GM19351 (cell line): ENCODE data around the gene ZNF423.

Source experiments
- ATAC-seq: cut with Tn5 transposase; IDR thresholded peaks from one replicate; pipeline ENCODE4 v1.9.1; 2021; ENCODE audit warnings: mild to moderate bottlenecking, moderate library complexity; ENCODE audit not compliant: unreplicated experiment

ZNF423 gene

DNA sequence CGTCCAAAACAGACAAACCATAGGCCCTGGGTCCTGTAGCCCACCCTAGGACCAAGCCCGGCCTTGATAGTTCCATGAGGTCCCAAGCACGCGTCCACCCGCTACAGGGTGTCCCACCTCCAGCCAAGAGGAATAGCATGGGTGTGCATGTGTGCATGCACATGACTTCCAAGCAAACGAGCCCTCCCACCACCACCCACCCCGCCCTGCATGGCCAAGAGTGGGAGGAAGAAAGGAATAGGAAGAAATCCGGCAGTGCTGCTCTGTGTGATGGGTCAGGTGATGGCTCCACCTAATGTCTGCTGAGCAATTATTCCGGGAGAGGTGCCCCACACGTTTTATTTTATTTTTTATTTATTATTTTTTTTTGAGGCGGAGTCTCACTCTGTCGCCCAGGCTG is 184.6 kb downstream of the ZNF423 start:
- ATAC-seq = no peak

DNA sequence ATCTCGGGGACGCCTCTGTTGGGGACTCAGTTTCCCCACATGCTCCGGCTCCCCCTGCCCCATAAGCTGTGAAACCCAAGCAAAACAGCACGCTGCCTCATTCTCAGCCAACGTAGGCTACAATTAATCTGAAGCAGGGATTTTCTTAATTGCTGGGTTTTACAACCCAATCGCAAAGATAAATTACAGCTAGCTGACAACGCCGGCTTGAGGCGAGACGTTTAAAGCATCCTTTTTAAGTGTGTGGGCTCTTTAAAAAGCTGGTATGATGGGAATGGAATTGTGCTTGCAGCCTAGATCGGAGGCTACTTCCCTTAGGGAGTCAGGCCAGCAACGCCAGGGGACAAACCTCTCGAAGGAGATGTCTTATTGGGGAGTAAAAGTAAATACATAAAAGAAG is 185.3 kb downstream of the ZNF423 start:
- ATAC-seq = no peak

DNA sequence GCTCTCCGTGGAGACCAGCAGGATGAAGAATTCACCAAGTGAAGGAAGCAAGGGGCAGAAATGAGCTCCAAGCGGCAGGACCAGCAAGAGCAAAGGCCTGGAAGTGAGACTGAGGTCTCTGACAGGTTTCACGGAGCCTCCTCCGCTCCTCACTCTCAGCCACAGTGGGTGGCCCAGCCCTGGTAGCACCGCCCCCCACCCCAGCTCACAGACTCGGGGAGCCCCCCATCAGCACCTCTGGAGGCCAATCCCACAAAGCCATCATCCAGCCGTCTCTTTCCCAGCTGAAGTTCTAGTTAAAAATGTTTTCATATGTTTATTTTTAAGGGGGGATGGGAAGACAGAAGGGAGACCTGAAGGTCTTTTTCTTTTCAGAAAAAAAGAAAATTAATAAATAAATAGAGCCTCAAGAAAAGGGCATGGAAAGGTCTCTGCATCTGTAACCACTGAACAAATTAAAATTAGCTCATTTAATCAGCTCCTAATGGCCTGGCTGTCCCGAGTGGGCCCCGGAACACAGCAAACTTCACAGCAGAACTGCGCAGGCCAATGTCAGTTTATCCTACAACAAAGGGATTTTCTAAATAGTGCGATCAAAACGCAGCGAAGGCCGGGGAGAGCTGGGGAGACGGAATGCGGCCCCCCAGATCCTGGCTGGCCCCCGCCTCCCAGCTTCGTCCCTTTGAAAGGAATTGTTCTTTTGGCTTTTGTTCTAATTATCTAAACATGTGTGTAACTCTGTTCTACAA is 190.3 kb downstream of the ZNF423 start:
- no peak for ATAC-seq

DNA sequence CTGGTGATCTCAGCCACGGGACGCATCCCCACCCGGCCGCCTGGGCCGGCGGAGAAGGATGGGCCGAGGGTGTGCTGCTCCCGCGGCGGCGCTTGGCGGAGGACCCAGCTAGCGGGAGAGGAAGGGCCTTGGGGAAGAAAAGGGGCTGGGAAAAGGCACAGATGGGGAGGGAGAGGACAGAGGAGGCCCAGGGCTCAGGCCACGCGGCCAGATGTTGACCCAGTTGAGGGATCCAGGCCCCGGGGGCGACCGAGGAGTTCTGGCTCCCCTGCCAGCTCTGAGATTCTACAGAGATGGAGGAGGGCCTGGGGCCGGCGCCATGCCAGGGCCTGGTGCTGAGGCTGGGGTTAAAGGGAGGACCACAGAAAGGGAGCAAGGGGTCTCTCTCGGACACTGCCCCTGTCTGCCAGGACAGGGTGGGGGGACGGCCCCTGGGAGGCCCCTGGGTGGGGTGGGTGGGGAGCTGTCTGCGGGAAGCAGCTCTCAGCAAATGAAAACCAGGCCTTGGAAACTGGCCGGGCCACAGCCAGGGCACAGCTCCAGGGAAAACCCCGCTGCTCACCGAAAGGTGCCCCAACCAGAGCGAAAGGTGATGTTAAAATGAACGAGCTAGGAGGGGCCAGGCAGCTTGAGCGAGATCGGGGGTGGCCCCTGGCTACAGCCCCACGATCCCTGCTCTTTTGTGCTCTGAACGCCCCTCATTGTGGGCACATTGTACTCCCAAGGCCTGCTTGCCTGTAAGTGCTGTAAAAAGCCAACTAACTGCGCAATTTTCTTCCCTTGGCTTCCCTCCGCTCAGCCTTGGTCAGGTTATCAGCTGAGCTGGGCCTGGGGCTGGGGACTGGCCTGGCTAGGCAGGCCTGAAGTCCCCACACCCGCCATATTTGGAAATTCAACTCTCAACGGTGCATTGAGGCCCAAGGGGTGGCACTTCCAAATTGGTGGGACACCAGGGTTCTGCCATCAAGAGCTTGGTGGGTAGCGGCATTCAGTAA is 191.4 kb downstream of the ZNF423 start:
- no peak for ATAC-seq

DNA sequence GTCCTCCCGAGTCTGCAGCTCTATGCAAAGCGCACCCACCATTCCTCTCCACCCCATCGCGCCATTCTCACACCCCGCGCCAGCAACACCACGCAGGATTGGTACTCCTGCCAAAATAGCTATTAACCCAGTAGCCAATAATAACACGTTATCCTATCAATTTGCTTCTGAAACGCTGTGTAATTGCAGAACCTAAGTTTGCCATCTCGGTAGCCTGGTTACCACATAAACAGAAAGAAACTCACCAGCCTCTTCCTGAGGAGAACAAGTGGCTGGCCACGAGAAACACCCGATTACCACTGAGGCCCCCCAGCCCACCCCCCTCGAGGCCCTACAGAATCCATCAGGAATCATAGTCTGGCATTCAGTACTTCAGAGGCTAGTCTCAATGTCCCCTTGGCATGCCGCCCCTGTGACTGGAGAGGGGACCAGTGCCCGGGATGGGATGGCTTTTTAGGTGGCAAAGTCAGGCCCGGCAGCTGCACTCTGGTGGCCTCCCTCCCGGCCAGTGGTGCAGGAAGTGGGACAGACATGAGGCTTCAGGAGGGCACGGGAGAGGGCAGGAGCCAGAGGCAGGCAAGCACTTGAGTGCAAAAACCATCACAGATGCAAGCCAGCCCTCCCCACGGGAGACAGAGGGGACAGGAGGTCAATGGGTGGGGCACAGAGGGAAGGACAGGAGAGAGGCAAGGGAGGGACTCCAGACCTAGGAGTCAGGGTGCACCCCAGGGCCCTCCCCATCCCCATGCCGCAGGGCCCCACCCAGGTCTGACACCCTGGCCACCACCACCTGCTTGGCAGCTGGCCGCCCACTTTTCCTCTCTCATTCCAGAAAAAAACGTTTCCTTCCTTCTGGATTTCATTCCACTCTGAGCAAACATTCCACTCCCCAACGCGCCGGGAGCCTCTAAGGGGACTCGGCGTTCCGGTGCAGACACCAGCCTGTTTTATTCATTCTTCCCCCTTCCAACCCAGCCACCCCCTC is 192.5 kb downstream of the ZNF423 start:
- no peak for ATAC-seq

DNA sequence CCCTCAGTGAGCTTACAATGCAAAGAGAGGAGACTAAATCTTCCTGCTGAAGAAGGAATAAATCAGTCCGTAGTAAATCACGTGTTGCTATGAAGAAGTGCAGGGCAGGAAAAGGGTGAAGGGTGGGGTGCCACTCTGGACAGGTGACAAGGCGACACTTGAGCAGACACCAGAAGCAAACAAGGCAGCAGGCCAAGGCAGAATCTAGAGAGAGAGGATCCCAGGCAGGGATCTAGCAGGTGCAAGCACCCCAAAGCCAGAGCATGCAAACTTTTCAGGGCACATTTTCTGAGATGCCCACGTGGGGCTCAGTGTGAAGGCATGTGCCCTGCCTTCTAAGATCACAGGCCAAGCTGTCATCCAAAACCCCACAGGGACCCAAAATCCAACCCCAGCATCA is 193.3 kb downstream of the ZNF423 start:
- ATAC-seq = no peak

DNA sequence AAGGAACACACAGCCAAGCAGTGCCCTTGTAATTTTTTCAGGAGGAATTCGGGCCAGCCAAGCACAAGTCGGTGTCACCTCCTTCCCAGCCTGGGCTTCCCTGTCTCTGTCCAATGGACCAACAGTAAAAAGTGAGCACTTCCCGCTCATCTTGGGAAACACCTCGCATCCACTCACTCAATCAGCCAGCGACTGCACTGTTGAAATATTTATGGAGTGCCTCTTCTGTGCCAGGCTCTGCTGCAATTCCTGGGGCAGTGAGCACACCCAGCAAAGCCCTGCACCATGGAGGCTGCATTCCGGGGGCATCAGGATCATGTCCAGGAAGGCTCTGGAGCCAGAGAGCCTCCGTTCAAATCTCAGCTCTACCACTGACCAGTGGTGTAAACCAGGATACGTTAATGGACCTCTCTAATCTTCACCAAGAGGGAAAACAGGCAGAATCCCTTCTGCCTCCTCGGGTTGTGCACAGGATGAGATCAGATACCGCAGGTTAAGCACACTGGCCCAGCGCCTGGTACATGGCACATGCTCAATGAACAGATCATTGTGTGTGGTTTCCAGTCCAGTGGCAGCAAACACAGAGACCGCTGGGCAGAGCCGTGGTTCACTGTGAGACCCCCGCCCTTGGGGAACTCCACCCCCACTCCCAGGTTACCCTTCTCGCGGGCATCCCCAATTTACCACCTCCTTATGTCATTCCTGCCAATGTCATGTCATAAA is 194.3 kb downstream of the ZNF423 start:
- no peak for ATAC-seq

DNA sequence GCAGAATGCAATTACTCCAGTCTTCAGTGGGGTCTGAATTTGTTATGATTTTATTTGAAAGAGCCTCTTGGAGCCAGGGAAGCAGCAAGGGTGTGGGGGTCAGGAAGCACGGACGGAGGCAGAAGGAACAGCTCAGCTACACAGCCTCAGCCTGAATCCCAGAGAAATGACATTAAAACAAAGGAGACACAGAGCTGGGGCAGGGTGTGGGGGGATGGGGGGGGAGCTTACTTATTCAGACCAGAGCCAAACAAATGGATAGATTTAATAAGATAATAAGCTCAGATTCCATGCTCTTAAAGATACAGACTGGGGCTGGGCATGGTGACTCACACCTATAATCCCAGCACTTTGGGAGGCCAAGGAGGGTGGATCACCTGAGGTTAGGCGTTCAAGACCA is 195.3 kb downstream of the ZNF423 start:
- no peak for ATAC-seq

DNA sequence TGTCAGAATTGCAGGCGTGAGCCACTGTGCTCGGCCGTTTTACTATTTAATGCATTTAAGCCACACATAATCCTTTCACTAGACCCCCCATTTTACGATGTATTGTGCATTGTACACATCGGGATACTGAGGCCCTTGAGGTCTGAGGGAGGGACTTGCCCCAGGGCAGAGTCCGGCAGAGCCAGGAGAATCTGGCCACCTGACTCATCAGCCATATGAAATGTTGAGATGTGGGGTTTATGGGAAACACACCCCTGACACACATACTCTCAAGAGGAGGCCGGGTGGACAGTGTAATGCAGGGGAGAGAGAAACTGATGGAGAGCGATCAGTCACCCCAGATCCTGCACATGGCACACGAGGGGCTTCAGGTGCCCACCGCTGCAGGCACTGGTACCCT is 196.6 kb downstream of the ZNF423 start:
- no peak for ATAC-seq

DNA sequence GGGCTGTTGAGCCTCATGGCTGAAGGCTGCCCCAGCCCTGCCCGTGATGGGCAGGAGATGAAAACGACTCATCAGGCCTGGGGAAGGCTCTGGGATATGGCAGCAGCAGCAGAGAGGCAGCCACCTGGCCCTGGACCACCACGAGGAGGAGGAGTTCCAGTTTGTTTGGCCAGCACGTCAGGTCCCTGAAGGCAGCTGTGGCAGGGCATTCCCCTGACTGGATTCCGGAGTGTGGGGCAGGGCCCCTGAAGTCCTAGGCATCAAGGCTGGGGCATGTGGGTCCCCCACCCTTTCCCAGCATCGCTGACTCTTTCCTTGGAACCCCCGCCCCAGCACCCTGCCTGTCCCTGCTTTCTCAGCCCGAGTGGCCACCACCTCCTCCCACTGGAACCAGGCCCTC is 197.4 kb downstream of the ZNF423 start:
- ATAC-seq = no peak

DNA sequence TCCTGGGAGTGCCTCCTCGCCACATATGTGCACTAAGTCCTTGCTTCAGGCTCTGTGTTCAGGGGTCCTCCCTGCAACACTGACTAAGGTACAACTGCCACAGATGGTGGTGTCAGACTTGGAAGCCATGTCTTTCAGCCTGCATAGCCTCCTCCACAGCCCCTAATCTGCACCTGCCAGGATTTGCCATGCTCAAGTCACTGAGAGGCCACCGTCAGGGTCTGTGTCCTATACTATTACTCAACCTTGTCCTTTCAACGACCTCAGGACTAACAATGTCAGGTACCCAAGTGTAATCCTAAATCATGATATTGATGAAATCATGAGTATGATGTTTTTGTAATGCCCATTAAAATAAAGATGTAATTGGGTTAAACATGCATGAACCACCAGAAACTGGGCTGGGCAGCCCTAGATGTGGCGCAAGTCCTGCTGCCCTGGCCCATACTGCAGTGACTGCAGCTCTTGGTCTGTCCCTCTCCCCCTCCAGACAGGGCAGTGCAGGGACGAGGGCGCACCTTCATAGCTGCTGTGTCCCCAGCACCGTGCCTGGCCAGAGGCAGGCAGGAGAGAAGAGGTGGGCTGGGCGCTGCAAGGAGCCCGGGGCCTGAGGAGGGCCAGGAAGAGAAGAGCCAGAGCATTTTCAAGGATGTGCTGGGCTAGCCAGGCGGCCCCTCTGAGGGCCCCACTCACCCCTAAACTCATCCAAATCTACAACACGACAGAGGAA is 198.0 kb downstream of the ZNF423 start:
- ATAC-seq = no peak

DNA sequence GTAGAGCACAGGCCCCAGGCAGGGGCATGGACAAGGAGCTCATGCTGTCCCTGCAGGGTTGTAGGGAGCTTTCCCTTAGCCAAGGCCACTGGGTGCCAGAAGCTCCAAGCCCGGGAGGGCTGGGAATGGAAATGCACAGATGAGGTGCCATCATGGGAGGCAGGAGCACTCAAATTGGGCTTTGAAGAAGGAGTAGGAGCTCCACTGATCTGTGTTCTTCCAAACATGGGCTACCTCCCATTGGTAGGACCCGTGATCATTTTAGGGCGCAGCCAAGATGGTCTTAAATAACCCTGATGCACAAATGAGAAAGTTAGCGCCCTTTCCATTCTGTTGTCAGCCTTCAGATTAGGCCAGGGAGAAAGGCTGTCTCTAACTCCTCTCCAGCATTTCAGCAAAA is 201.5 kb downstream of the ZNF423 start:
- ATAC-seq = no peak

DNA sequence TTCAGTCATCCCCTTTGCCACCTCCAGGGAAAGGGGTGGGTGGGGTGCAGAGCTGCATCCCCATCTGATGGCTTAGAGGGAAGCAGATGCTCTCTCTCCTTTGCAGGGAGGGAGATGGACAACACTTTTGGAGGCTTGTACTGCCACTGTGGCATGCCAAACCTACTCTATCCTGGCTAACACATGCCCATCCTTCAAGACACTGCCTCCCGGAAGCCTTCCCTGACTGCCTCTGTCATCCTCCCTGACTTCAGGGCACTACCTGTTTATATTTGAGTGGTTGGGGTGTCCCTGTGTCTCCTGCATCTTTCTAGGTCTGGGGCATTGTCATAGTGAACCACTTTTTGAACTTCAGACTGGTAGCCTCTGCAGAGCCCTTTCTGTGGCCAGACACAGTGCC is 202.3 kb downstream of the ZNF423 start:
- ATAC-seq = no peak

DNA sequence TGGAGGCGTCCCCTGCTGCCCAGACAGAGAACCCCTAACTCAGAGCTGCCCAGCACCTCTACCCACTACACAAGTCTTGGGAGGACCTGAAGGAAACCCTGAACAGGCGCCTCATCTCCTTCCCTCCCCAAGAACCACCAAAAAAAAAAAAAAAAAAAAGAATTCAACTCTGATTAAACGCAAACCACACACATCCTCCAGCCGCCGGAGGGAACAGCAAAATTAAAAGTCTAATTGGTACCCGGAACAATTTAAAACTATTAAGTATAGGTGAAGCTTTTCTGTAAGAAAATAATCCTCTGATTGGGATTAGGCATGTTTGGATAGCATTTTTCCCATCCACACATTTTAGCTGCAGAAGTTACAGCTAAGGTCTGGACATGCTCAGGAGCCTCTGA is 202.7 kb downstream of the ZNF423 start:
- ATAC-seq = no peak

DNA sequence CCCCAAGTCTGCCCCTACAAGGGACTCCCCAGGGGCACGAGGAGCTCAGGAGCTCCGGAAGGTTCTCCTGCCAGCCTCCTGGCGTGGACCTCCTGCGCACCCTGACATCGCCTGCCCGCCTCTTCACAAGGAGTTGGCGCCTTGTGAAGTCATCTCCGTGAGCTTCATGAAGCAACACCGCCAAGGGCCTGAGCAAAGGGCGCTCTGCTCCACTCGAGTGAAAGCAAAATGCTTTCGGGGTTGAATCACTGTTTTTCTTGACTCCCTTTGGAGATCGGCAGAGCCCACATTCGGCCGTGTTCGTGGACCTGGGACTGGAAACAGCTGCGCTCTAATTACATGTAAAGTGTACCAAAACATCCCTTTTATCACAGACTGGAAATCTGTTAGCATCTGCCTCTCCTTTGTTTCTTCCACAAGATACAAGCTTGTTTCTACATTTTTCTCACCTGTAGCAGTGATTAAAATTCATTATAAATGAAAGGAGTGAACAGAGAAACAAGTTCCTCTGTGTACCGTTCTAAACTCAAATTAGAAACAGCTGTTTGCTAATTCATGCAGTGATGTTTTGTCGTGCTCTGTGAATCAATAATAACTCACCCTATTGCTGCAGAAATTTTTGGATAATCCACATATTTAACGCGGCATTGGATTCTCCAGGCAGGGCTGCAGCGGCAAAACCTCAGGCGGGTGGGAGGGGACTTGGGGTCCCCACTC is 203.3 kb downstream of the ZNF423 start:
- no peak for ATAC-seq

DNA sequence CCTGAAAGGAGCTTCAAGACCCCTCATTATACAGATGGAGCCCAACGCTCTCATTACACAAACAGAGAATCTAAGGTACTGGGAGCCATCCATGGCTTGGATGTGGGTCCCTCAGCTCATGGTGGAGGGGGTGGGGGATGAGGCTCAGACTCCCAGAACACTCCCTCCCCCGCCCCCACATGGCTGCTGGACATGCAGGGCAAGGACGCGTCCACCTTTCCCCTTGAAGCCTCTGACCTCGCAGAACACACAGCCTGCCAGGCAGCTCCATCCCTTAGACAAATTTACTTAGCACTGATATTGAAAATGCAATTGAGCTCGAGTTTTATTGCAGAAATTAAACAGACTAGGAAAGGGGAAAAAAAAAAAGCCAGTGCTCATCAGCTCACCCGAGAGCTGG is 203.9 kb downstream of the ZNF423 start:
- no peak for ATAC-seq

DNA sequence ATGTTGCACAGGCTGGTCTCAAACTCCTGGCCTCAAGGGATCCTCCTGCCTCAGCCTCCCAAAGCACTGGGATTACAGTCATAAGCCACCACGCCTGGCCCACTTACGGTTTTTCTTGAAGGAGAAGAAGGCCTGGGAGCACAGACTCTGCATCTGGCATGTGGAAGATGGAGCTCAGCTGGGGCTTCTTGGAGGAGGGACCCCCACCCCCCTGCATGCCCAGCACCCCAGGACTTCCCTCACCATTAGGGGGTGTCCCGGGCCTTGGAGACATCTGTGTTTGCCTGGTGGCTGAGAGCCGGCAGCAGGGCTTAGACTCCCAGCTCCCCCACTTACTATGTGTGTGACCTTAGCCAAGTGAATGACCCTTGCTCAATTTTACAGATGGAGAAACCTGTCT is 204.7 kb downstream of the ZNF423 start:
- ATAC-seq = no peak

DNA sequence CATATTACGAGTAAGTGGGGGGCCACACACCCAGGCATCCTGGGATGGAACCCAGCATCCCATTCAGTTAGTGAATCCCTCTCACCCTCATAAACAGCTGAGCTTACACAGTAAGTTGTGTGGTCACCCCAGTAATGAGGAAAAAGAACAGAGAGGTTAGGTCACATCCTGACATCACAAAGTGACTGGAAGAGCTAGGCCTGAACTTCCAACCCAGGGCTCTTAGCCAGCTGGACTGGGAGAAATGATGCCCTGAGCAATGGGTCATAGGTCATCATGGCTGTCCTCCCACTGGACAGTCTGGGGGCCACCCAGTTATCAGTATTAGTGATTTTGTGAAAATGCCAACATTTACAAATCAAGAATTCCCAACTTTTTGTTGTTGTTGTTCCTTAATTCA is 205.3 kb downstream of the ZNF423 start:
- ATAC-seq = no peak
